GM13976 (cell line): Measurements from ENCODE around the gene AKR1B15.

ENCODE experiments used
- DNase-seq: peaks from one replicate; pipeline ENCODE4 v3.0.0; 2012; ENCODE audit warnings: low spot score
- CTCF ChIP-seq: IDR thresholded peaks from 2 replicates; pipeline ENCODE4 v1.5.1; 2012; ENCODE audit warnings: borderline replicate concordance, mild to moderate bottlenecking; ENCODE audit not compliant: insufficient read depth; ENCODE audit errors: extremely low read depth, missing control alignments, control extremely low read depth
- in situ Hi-C: fragments of 300-500 bp; cut with MboI; formaldehyde crosslinking; loops from one replicate; pipeline ENCODE4 v1.12.0; 2022; ENCODE audit warnings: low sequenced_read_pairs, mixed read lengths, inconsistent platforms; ENCODE audit not compliant: unreplicated experiment

The AKR1B15 gene

GRCh38 chr7:134530460-134530859 is 18.4 kb upstream of the AKR1B15 start:
- no peak for DNase-seq
- TF ChIP-seq CTCF, result no peak
- in situ Hi-C loops, result no loop called here

- in situ Hi-C loops, result no loop called here
- no peak for DNase-seq
- TF ChIP-seq CTCF, result no peak
These were observed 16.5 kb upstream of the AKR1B15 start for GRCh38 chr7:134532180-134532953.

- DNase-seq, result no peak
- no peak for TF ChIP-seq CTCF
- in situ Hi-C loops, result no loop called here
These were observed 16.0 kb upstream of the AKR1B15 start for GRCh38 chr7:134532954-134533218.

- DNase-seq, result no peak
- no peak for TF ChIP-seq CTCF
- in situ Hi-C loops, result no loop called here
These were observed 15.6 kb upstream of the AKR1B15 start for GRCh38 chr7:134533288-134533771.

- in situ Hi-C loops, result no loop called here
- DNase-seq, result no peak
- no peak for TF ChIP-seq CTCF
These were observed 14.3 kb upstream of the AKR1B15 start for GRCh38 chr7:134534633-134535032.

GRCh38 chr7:134535272-134535918 is 13.5 kb upstream of the AKR1B15 start:
- TF ChIP-seq CTCF, result no peak
- in situ Hi-C loops, result no loop called here
- no peak for DNase-seq
